ENCODE measurements around the gene GPR150.

GPR150 gene

GRCh38 chr5:95615164-95615467 is 4.8 kb upstream of the GPR150 start:
- no peaks in the 10 kb centered on the region for H3K36me3 ChIP-seq (ENCODE audit: control insufficient read depth, insufficient read depth, low read length)
- H3K4me3 ChIP-seq (ENCODE audit: low read depth, low read length), result no peak overlapping the region
- H3K4me1 ChIP-seq, result peaks cover 2% of the 10 kb centered on the region
- H3K79me2 ChIP-seq, result no peaks in the 10 kb centered on the region
- TF ChIP-seq CTCF (IDR thresholded peaks at IDR 0.05), result no peak
- no peak overlapping the region for H3K27ac ChIP-seq
- no peak overlapping the region for H3K4me2 ChIP-seq (ENCODE audit: low read length)
- H3K9ac ChIP-seq, result no peak overlapping the region
- H3K27me3 ChIP-seq (ENCODE audit: control insufficient read depth, insufficient read depth, low read length), result no peaks in the 10 kb centered on the region
- no peaks in the 10 kb centered on the region for H3K9me3 ChIP-seq (ENCODE audit: control insufficient read depth, low read length)
- H2AFZ ChIP-seq, result no peak overlapping the region

- H3K27me3 ChIP-seq (ENCODE audit: control insufficient read depth, insufficient read depth, low read length), result no peaks in the 10 kb centered on the region
- H3K4me1 ChIP-seq, result peaks cover 2% of the 10 kb centered on the region
- no peaks in the 10 kb centered on the region for H3K79me2 ChIP-seq
- no peaks in the 10 kb centered on the region for H3K9me3 ChIP-seq (ENCODE audit: control insufficient read depth, low read length)
- no peak overlapping the region for H3K27ac ChIP-seq
- H3K4me3 ChIP-seq (ENCODE audit: low read depth, low read length), result no peak overlapping the region
- H3K9ac ChIP-seq, result no peak overlapping the region
- no peaks in the 10 kb centered on the region for H3K36me3 ChIP-seq (ENCODE audit: control insufficient read depth, insufficient read depth, low read length)
- no peak for TF ChIP-seq CTCF (IDR thresholded peaks at IDR 0.05)
- H3K4me2 ChIP-seq (ENCODE audit: low read length), result no peak overlapping the region
- peak overlapping the region; percentile 59 for H2AFZ ChIP-seq
These were observed 2.8 kb upstream of the GPR150 start for GRCh38 chr5:95617057-95617456.

GRCh38 chr5:95619096-95619495 is 791 bp upstream of the GPR150 start:
- no peak overlapping the region for H3K9ac ChIP-seq
- TF ChIP-seq CTCF (IDR thresholded peaks at IDR 0.05), result no peak
- no peak overlapping the region for H3K4me2 ChIP-seq (ENCODE audit: low read length)
- peaks cover 2% of the 10 kb centered on the region for H3K4me1 ChIP-seq
- H3K79me2 ChIP-seq, result no peaks in the 10 kb centered on the region
- H3K36me3 ChIP-seq (ENCODE audit: control insufficient read depth, insufficient read depth, low read length), result no peaks in the 10 kb centered on the region
- H2AFZ ChIP-seq, result no peak overlapping the region
- H3K27me3 ChIP-seq (ENCODE audit: control insufficient read depth, insufficient read depth, low read length), result no peaks in the 10 kb centered on the region
- no peaks in the 10 kb centered on the region for H3K9me3 ChIP-seq (ENCODE audit: control insufficient read depth, low read length)
- H3K27ac ChIP-seq, result no peak overlapping the region
- H3K4me3 ChIP-seq (ENCODE audit: low read depth, low read length), result no peak overlapping the region

- Histone ChIP-seq H3K27me3 (ENCODE audit: control insufficient read depth, insufficient read depth, low read length) (no peaks in the 10 kb centered on the region), H2AFZ (peak overlapping the region; percentile 78), H3K4me3 (ENCODE audit: low read depth, low read length) (peak overlapping the region; percentile 45), H3K79me2 (no peaks in the 10 kb centered on the region), H3K4me1 (peaks cover 2% of the 10 kb centered on the region), H3K9me3 (ENCODE audit: control insufficient read depth, low read length) (no peaks in the 10 kb centered on the region), H3K27ac (no peak overlapping the region), H3K9ac (no peak overlapping the region), H3K36me3 (ENCODE audit: control insufficient read depth, insufficient read depth, low read length) (no peaks in the 10 kb centered on the region), H3K4me2 (ENCODE audit: low read length) (peak overlapping the region; percentile 77)
- TF ChIP-seq CTCF (IDR thresholded peaks at IDR 0.05), result no peak
These were observed 315 bp upstream of the GPR150 start for GRCh38 chr5:95619514-95620029.
